T-helper 17 cell (primary cell): ENCODE measurements around the gene RGSL1. TPM values are rescaled to one million over a fixed set of nuclear protein-coding genes. Genes with fewer than 3 reads are reported as not detected.

Source experiments
- ATAC-seq: fragments of 150-1000 bp; cut with Tn5 transposase; 2 replicates; pipeline ENCODE4 v1.10.0; 2021; ENCODE audit warnings: mild to moderate bottlenecking, moderate library complexity
- DNase-seq, 3 donors: peaks; one replicate each; pipeline versions ENCODE4 v3.0.0 to v3.0.0-alpha.2; 2020 to 2021
- H3K9me3 ChIP-seq: one replicate; pipeline ENCODE4 v1.7.0; 2013; ENCODE audit warnings: low read length, mild to moderate bottlenecking; ENCODE audit not compliant: control insufficient read depth, poor library complexity, severe bottlenecking
- H3K27ac Mint-ChIP-seq: one replicate; pipeline ENCODE4 v1.8.0; 2022; ENCODE audit warnings: mild to moderate bottlenecking, moderate library complexity, mixed read lengths
- H3K27me3 Mint-ChIP-seq: one replicate; pipeline ENCODE4 v1.8.0; 2022; ENCODE audit warnings: mixed read lengths
- H3K36me3 Mint-ChIP-seq: one replicate; pipeline ENCODE4 v1.8.0; 2022; ENCODE audit warnings: low read depth, mixed read lengths
- H3K4me1 Mint-ChIP-seq: one replicate; pipeline ENCODE4 v1.8.0; 2022; ENCODE audit warnings: mild to moderate bottlenecking, mixed read lengths
- H3K4me3 Mint-ChIP-seq: one replicate; pipeline ENCODE4 v1.8.0; 2022; ENCODE audit warnings: mild to moderate bottlenecking, moderate library complexity, mixed read lengths
- total RNA-seq, 4 donors: library from RNA in 2 of 4; stranded (reverse) in 2 of 4; gene quantifications; one replicate each; pipeline ENCODE4 v1.2.3 and lab custom pipeline; 2022 to 2026

The RGSL1 gene
- total RNA-seq, 2 donors from 2014 or later: not detected

GRCh38 chr1:182460550-182460951, 10.6 kb downstream of the RGSL1 start:
- Mint-ChIP-seq H3K4me1 (no peaks in the 10 kb centered on the region), H3K4me3 (no peak overlapping the region), H3K36me3 (no peaks in the 10 kb centered on the region), H3K27me3 (peaks cover 61% of the 10 kb centered on the region), H3K27ac (no peak overlapping the region)
- no peak for ATAC-seq
- DNase-seq: no peak
- H3K9me3 ChIP-seq: no peaks in the 10 kb centered on the region

DNA sequence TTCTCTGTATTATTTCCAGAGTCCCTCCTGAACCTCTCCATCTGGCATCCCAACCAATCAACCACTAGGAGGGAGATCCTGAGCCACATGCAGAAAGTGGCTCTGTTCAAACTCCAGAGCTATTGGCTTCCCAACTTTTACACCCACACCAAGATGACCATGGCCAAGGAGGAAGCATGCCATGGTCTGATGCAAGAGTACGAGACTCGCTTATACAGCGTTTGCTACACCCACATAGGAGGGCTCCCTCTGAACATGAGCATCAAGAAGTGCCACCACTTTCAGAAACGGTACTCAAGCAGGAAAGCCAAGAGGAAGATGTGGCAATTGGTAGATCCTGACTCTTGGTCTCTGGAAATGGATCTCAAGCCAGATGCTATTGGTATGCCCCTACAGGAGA, 23.6 kb downstream of the RGSL1 start:
- ATAC-seq (no peak), DNase-seq (no peak)
- no peak overlapping the region for H3K4me3 Mint-ChIP-seq
- peaks cover 3% of the 10 kb centered on the region for H3K9me3 ChIP-seq
- H3K27ac Mint-ChIP-seq: no peak overlapping the region
- H3K4me1 Mint-ChIP-seq: no peaks in the 10 kb centered on the region
- peaks cover 13% of the 10 kb centered on the region for H3K27me3 Mint-ChIP-seq
- no peaks in the 10 kb centered on the region for H3K36me3 Mint-ChIP-seq

- no peak for ATAC-seq
- peaks cover 3% of the 10 kb centered on the region for H3K9me3 ChIP-seq
- H3K27ac Mint-ChIP-seq: no peak overlapping the region
- no peaks in the 10 kb centered on the region for H3K4me1 Mint-ChIP-seq
- DNase-seq: no peak
- peaks cover 13% of the 10 kb centered on the region for H3K27me3 Mint-ChIP-seq
- no peak overlapping the region for H3K4me3 Mint-ChIP-seq
- H3K36me3 Mint-ChIP-seq: no peaks in the 10 kb centered on the region
Observed at GRCh38 chr1:182476625-182477024, 26.7 kb downstream of the RGSL1 start.

GRCh38 chr1:182478238-182478637, 28.3 kb downstream of the RGSL1 start:
- ATAC-seq (no peak), DNase-seq (no peak)
- no peaks in the 10 kb centered on the region for H3K9me3 ChIP-seq
- H3K27ac Mint-ChIP-seq: no peak overlapping the region
- H3K4me3 Mint-ChIP-seq: no peak overlapping the region
- H3K27me3 Mint-ChIP-seq: peaks cover 12% of the 10 kb centered on the region
- no peaks in the 10 kb centered on the region for H3K4me1 Mint-ChIP-seq
- H3K36me3 Mint-ChIP-seq: no peaks in the 10 kb centered on the region

DNA sequence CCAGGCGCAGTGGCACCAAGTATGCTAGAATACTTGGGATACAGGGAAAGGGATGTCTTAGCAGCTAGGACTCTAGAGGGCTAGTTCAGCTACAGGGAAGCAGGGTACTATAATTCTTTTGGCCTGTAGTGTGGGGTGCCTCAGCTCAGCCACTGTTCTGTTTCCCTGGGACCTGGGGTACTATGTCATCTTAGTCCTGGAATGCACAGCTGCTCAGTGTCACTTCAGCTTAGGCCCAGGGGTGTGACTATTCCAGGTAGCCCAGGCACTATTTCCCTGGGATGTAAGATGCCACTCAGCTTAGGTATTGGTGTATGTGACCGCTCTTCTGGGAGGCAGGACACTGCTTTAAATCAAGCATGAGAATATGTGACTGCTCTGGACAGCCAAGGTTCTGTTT, 34.1 kb downstream of the RGSL1 start:
- Mint-ChIP-seq H3K27me3 (peaks cover 18% of the 10 kb centered on the region), H3K4me1 (no peaks in the 10 kb centered on the region), H3K27ac (no peak overlapping the region), H3K36me3 (peaks cover 4% of the 10 kb centered on the region), H3K4me3 (no peak overlapping the region)
- no peaks in the 10 kb centered on the region for H3K9me3 ChIP-seq
- DNase-seq: no peak
- ATAC-seq: no peak

DNA sequence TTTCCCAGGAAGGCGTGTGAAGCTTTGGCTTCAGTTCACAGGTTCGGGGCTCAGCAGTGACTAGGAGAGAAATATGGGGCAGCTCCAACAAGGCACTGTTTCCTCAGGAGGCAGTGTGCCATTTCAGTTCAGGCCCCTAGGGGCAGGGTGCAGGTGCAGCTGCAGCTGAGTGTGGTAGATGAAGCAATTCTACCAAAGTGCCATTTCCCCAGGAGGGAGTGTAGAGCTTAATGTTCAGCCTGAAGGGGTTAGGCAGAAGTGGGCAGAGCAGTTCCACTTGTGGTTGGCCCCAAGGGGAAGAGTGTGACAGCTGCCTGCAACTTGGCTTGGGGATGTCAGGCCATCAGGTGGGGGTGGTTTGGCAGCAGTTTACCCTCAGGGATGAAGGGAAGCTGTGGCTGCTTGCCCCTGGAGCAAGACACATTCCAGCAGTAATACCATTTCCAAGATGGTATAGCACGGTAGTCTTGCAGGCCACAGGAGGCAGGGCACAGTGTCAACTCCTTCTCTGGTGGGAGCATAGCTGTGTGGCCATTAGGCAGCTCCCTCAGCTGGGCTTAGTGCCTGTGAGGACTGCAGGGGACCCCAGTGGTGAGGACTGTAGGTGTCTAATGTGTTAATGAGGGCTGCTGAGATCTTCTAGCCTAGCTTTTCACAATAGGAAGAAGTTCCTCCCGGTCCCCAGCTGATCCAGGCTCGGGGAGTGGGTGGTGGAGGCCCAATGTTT, 34.7 kb downstream of the RGSL1 start:
- H3K36me3 Mint-ChIP-seq: peaks cover 4% of the 10 kb centered on the region
- ATAC-seq: peak; percentile 63
- H3K27ac Mint-ChIP-seq: no peak overlapping the region
- no peaks in the 10 kb centered on the region for H3K4me1 Mint-ChIP-seq
- H3K27me3 Mint-ChIP-seq: peaks cover 22% of the 10 kb centered on the region
- no peak for DNase-seq
- H3K4me3 Mint-ChIP-seq: no peak overlapping the region
- H3K9me3 ChIP-seq: no peaks in the 10 kb centered on the region

DNA sequence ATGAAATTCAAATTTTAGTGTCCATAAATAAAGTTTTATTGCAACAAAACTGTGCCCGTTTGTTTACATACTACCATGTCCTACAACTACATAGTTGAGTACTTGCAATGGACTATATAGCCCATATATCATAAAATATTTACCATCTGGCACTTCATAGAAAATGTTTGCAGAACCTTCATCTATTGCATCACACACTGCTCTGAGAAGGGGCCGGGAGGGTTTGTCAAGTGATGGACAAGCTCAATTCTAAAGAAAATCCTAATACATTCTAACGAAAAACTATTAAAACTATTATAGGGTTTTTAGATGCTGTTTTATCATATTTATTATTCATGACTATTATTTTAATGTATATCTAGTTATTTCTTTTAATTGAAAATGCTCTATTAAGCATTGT, 35.9 kb downstream of the RGSL1 start:
- Mint-ChIP-seq H3K4me1 (no peaks in the 10 kb centered on the region), H3K27ac (no peak overlapping the region), H3K4me3 (no peak overlapping the region), H3K27me3 (peaks cover 23% of the 10 kb centered on the region), H3K36me3 (peaks cover 4% of the 10 kb centered on the region)
- no peaks in the 10 kb centered on the region for H3K9me3 ChIP-seq
- no peak for ATAC-seq
- no peak for DNase-seq

- Mint-ChIP-seq H3K4me3 (no peak overlapping the region), H3K36me3 (peaks cover 4% of the 10 kb centered on the region), H3K27me3 (peaks cover 28% of the 10 kb centered on the region), H3K4me1 (no peaks in the 10 kb centered on the region), H3K27ac (no peak overlapping the region)
- ATAC-seq (no peak), DNase-seq (no peak)
- no peaks in the 10 kb centered on the region for H3K9me3 ChIP-seq
Observed at GRCh38 chr1:182488803-182489202, 38.9 kb downstream of the RGSL1 start.

DNA sequence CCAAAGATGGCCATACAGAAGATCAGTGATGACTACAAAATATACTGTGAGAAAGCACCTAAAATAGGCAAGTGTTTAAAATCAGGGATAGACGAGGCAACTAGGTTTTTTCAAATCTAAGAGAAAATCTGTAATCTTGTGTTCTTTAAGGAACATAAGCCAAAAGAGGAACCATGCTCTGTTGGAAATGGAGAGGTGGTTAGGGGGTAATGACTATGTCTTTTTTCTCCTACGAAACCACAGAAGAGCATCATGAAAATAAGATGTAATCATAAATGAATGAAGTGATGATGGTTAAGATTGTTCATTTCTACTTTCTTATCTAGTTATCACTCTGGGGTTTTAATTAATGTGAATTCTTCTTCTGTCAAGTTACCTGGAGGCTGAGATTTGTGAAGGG, 43.1 kb downstream of the RGSL1 start:
- Mint-ChIP-seq H3K27ac (no peak overlapping the region), H3K27me3 (peaks cover 17% of the 10 kb centered on the region), H3K4me1 (no peaks in the 10 kb centered on the region), H3K36me3 (peaks cover 1% of the 10 kb centered on the region), H3K4me3 (no peak overlapping the region)
- no peaks in the 10 kb centered on the region for H3K9me3 ChIP-seq
- DNase-seq (no peak), ATAC-seq (peak; percentile 33)

GRCh38 chr1:182495002-182495401, 45.1 kb downstream of the RGSL1 start:
- Mint-ChIP-seq H3K27me3 (peaks cover 8% of the 10 kb centered on the region), H3K36me3 (no peaks in the 10 kb centered on the region), H3K27ac (no peak overlapping the region), H3K4me1 (no peaks in the 10 kb centered on the region), H3K4me3 (no peak overlapping the region)
- no peaks in the 10 kb centered on the region for H3K9me3 ChIP-seq
- ATAC-seq (no peak), DNase-seq (no peak)

DNA sequence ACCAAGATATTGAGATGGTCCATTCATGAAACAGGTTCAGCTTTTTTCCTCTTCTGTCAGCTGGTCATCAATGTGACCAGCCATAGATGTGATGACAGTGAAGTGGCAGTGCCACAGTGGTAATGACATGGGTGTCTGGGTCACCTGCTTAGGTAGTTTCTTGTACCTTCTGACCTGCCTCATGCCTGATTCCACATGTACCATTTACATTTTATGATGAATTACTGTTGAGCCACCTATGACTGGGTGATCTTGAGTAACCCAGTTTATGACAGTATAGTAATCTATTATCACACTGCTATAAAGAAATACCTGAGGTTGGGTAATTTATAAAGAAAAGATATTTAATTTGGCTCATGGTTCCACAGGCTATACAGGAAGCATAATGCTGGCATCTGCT, 45.7 kb downstream of the RGSL1 start:
- Mint-ChIP-seq H3K4me1 (no peaks in the 10 kb centered on the region), H3K27ac (no peak overlapping the region), H3K27me3 (peaks cover 8% of the 10 kb centered on the region), H3K4me3 (no peak overlapping the region), H3K36me3 (no peaks in the 10 kb centered on the region)
- ATAC-seq (no peak), DNase-seq (no peak)
- no peaks in the 10 kb centered on the region for H3K9me3 ChIP-seq

DNA sequence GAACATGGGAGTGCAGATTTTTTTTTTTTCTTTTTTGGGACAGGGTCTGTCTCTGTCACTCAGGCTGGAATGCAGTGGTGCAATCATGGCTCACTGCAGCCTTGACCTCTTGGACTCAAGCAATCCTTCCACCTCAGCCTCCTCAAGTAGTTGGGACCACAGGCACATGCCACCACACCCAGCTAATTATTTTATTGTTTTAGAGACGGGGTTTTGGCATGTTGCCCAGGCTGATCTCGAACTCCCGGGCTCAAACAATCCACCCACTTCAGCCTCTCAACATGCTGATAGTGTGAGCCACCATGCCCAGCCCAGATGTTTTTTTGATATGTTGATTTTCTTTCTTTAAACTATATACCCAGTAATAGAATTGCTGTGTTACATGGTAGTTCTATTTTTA, 57.7 kb downstream of the RGSL1 start:
- DNase-seq (no peak), ATAC-seq (no peak)
- no peak overlapping the region for H3K27ac Mint-ChIP-seq
- no peaks in the 10 kb centered on the region for H3K9me3 ChIP-seq
- H3K4me1 Mint-ChIP-seq: no peaks in the 10 kb centered on the region
- H3K4me3 Mint-ChIP-seq: no peak overlapping the region
- peaks cover 5% of the 10 kb centered on the region for H3K27me3 Mint-ChIP-seq
- no peaks in the 10 kb centered on the region for H3K36me3 Mint-ChIP-seq

DNA sequence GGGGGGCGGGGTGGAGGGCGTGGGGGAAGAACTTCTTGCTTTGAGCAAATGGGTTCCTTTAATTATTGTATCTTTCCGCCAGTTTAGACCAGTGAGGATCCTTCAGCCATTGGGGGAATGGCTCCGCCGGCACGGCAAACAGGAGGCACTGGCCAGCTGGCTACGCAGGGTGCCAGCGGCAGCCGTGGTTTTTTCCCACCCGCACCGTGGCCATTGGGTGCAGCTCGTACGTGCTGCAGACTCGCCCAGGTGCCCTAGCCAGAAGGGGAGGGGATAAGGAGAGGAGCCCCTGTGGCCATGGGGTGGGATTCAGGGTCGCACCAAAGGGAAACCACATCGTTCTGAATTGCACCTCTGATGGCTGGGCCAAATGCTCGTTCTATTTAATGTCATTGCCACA, 65.6 kb downstream of the RGSL1 start:
- no peak overlapping the region for H3K4me3 Mint-ChIP-seq
- no peak overlapping the region for H3K27ac Mint-ChIP-seq
- H3K36me3 Mint-ChIP-seq: peaks cover 2% of the 10 kb centered on the region
- no peaks in the 10 kb centered on the region for H3K4me1 Mint-ChIP-seq
- no peaks in the 10 kb centered on the region for H3K9me3 ChIP-seq
- DNase-seq (no peak), ATAC-seq (no peak)
- peaks cover 16% of the 10 kb centered on the region for H3K27me3 Mint-ChIP-seq

GRCh38 chr1:182520736-182521135, 70.8 kb downstream of the RGSL1 start:
- Mint-ChIP-seq H3K27me3 (no peaks in the 10 kb centered on the region), H3K27ac (no peak overlapping the region), H3K4me1 (no peaks in the 10 kb centered on the region), H3K4me3 (no peak overlapping the region), H3K36me3 (peaks cover 2% of the 10 kb centered on the region)
- ATAC-seq: no peak
- H3K9me3 ChIP-seq: peaks cover 5% of the 10 kb centered on the region
- no peak for DNase-seq
